Stimulated activated CD4-positive, alpha-beta T cell treated with anti-CD3 and anti-CD28 coated beads, Interleukin-4, amount 100 ng/mL, for 24 hours (primary cell): Measurements from ENCODE around the gene DHRSX.
"Not testable (repeated sequence)": the region's sequence is repeated elsewhere in the genome, so short reads cannot be mapped to it uniquely, and the experiment has no call there.

Experiments used
- DNase-seq: peaks from one replicate; pipeline ENCODE4 v3.0.0-alpha.2; 2020

Gene DHRSX

GRCh38 chrX:2500803-2501558 is at the start of gene DHRSX, which contains the start of gene ZBED1:
TSS of gene DHRSX (minus strand) at chrX:2500976. CDS start at chrX:2500925, 51 bp downstream.
TSS of gene ZBED1 (minus strand) at chrX:2500976. CDS start at chrX:2490719, 10,257 bp downstream.
- peak; percentile 43 for DNase-seq

GRCh38 chrX:2549876-2550275 is 49.1 kb upstream of the DHRSX start:
- no peak for DNase-seq

GRCh38 chrX:2548711-2549423 is 48.1 kb upstream of the DHRSX start:
- DNase-seq = no peak

GRCh38 chrX:2547736-2548135 is 47.0 kb upstream of the DHRSX start:
- DNase-seq = no peak

- DNase-seq = no peak
Measured at GRCh38 chrX:2546496-2546895, 45.7 kb upstream of the DHRSX start.

GRCh38 chrX:2545144-2545543 is 44.4 kb upstream of the DHRSX start:
- DNase-seq = no peak

GRCh38 chrX:2542826-2543521 is 42.2 kb upstream of the DHRSX start:
- DNase-seq = no peak

GRCh38 chrX:2541603-2542002 is 40.8 kb upstream of the DHRSX start:
- no peak for DNase-seq

GRCh38 chrX:2540426-2540947 is 39.7 kb upstream of the DHRSX start:
- DNase-seq = no peak

- DNase-seq = no peak
Measured at GRCh38 chrX:2539586-2539985, 38.8 kb upstream of the DHRSX start.

GRCh38 chrX:2538031-2538757 is 37.4 kb upstream of the DHRSX start:
- no peak for DNase-seq

GRCh38 chrX:2536974-2537373 is 36.2 kb upstream of the DHRSX start:
- DNase-seq = no peak

- no peak for DNase-seq
Measured at GRCh38 chrX:2536141-2536540, 35.4 kb upstream of the DHRSX start.

GRCh38 chrX:2534261-2535021 is 33.7 kb upstream of the DHRSX start:
- DNase-seq = not testable (repeated sequence)

- DNase-seq = no peak
Measured at GRCh38 chrX:2533424-2533823, 32.6 kb upstream of the DHRSX start.

- no peak for DNase-seq
Measured at GRCh38 chrX:2526390-2526789, 25.6 kb upstream of the DHRSX start.

GRCh38 chrX:2523911-2524310 is 23.1 kb upstream of the DHRSX start:
- no peak for DNase-seq

GRCh38 chrX:2521927-2522386 is 21.2 kb upstream of the DHRSX start:
- DNase-seq = no peak

GRCh38 chrX:2521092-2521926 is 20.5 kb upstream of the DHRSX start:
- no peak for DNase-seq

GRCh38 chrX:2520539-2520938 is 19.8 kb upstream of the DHRSX start:
- DNase-seq = no peak

GRCh38 chrX:2519638-2520037 is 18.9 kb upstream of the DHRSX start:
- DNase-seq = not testable (repeated sequence)
